Uterus (tissue), 2 donors: Measurements from ENCODE around the gene EMD.

Experiments used
- POLR2A ChIP-seq, 2 donors: fragments of 450-650 bp; IDR thresholded peaks; one replicate each; pipeline ENCODE4 v1.6.1; 2016; ENCODE audit warnings: antibody characterized with exemption in 2 of 2, mild to moderate bottlenecking in 1 of 2, moderate library complexity in 1 of 2
- TF ChIP-seq, protein P1 (sequence below), 4 experiments: fragments of 200-600 bp in 2 of 4; fragments of 450-650 bp in 2 of 4; sonication (generic) in 2 of 4; IDR thresholded peaks; one replicate each; pipeline ENCODE4 v1.5.1; 2016 to 2019; ENCODE audit warnings: antibody characterized with exemption in 4 of 4, mild to moderate bottlenecking in 2 of 4, moderate library complexity in 1 of 4

DNA sequence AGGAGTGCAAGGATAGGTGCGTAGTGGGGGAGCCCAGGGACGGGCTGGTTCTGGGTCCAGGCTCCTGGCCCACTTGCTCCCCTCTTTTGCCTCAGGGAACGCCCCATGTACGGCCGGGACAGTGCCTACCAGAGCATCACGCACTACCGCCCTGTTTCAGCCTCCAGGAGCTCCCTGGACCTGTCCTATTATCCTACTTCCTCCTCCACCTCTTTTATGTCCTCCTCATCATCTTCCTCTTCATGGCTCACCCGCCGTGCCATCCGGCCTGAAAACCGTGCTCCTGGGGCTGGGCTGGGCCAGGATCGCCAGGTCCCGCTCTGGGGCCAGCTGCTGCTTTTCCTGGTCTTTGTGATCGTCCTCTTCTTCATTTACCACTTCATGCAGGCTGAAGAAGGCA lies 1.7 kb downstream of the EMD start:
- TF ChIP-seq, protein P1, sequence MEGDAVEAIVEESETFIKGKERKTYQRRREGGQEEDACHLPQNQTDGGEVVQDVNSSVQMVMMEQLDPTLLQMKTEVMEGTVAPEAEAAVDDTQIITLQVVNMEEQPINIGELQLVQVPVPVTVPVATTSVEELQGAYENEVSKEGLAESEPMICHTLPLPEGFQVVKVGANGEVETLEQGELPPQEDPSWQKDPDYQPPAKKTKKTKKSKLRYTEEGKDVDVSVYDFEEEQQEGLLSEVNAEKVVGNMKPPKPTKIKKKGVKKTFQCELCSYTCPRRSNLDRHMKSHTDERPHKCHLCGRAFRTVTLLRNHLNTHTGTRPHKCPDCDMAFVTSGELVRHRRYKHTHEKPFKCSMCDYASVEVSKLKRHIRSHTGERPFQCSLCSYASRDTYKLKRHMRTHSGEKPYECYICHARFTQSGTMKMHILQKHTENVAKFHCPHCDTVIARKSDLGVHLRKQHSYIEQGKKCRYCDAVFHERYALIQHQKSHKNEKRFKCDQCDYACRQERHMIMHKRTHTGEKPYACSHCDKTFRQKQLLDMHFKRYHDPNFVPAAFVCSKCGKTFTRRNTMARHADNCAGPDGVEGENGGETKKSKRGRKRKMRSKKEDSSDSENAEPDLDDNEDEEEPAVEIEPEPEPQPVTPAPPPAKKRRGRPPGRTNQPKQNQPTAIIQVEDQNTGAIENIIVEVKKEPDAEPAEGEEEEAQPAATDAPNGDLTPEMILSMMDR (IDR thresholded peaks at IDR 0.05) = no peak
- TF ChIP-seq POLR2A (IDR thresholded peaks at IDR 0.05) = no peak
